GM06990 (cell line): ENCODE results near the gene PPP1R2B.
A peak's percentile ranks its signal among the peaks of the same experiment; 100 is the strongest.

Source experiments
- DNase-seq: peaks from one replicate; pipeline ENCODE4 v3.0.0-alpha.2; 2011; ENCODE audit not compliant: insufficient read length; ENCODE audit errors: extremely low read depth
- H3K27me3 ChIP-seq: replicated peaks from 2 replicates; pipeline ENCODE4 v1.6.0; 2011; ENCODE audit warnings: low read length; ENCODE audit not compliant: control insufficient read depth, insufficient read depth
- H3K36me3 ChIP-seq: 2 replicates; pipeline ENCODE4 v1.5.1; 2011; ENCODE audit warnings: low read length; ENCODE audit not compliant: control insufficient read depth, insufficient read depth
- H3K4me3 ChIP-seq: replicated peaks from 2 replicates; pipeline ENCODE4 v1.5.1; 2011; ENCODE audit warnings: low read depth, mild to moderate bottlenecking, control low read depth, low read length
- CTCF ChIP-seq: IDR thresholded peaks from 2 replicates; pipeline ENCODE4 v1.5.1; 2011; ENCODE audit warnings: low read length, control low read depth, mild to moderate bottlenecking, inconsistent platforms; ENCODE audit not compliant: insufficient read depth, poor library complexity, severe bottlenecking

Gene PPP1R2B

DNA sequence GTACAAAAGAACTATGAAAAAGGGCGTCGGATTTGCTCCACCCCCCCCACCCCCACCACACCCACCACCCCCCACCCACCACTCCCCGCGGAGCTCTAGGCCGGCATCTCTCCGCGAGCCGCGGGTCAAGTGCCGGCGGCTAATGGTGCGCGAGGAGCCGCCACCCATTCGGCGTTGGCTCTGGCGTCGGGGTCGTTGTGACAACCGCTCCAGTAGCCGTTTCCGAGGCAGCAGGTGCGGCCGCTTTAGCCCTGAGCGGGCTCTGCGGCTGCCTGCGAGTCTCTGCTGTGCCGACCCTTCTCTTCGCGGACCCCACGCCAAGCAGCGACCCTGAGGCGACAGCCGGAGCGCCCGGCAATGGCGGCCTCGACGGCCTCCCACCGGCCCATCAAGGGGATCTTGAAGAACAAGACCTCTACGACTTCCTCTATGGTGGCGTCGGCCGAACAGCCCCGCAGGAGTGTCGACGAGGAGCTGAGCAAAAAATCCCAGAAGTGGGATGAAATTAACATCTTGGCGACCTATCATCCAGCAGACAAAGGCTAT is at the start of gene PPP1R2B:
TSS of gene PPP1R2B (plus strand) at position 90 of the 546 bp plus-strand sequence. CDS start at position 358, 268 bp downstream.
- no peaks in the 10 kb centered on the region for H3K36me3 ChIP-seq
- H3K27me3 ChIP-seq = no peaks in the 10 kb centered on the region
- no peak within 1 kb of the TSS for H3K4me3 ChIP-seq
- DNase-seq = no peak
- TF ChIP-seq CTCF = no peak

DNA sequence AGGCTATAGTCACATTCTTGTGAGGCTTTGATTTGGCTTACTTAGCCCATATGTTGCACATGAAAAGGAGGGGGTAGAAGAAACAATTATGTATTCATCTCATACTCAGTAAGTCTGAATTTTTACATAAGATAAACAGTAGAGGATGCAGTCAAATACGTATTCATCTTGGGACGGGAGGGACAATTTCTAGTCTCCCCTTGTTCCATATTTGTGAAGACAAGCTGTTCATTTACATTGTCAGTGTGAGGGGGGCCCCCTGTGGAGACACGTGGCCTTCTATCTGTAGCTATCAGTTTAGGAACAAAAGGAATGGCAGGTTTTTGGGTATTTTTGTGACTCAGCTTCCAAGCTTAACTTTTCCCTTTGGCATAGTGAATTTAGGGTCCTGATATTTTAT is 49.2 kb upstream of the PPP1R2B start:
- DNase-seq = no peak
- no peaks in the 10 kb centered on the region for H3K27me3 ChIP-seq
- H3K4me3 ChIP-seq = no peak overlapping the region
- TF ChIP-seq CTCF = no peak
- no peaks in the 10 kb centered on the region for H3K36me3 ChIP-seq

- no peak for TF ChIP-seq CTCF
- no peak for DNase-seq
- Histone ChIP-seq H3K4me3 (no peak overlapping the region), H3K36me3 (no peaks in the 10 kb centered on the region), H3K27me3 (no peaks in the 10 kb centered on the region)
Measured at GRCh38 chr5:156802501-156802900, 47.6 kb upstream of the PPP1R2B start.

DNA sequence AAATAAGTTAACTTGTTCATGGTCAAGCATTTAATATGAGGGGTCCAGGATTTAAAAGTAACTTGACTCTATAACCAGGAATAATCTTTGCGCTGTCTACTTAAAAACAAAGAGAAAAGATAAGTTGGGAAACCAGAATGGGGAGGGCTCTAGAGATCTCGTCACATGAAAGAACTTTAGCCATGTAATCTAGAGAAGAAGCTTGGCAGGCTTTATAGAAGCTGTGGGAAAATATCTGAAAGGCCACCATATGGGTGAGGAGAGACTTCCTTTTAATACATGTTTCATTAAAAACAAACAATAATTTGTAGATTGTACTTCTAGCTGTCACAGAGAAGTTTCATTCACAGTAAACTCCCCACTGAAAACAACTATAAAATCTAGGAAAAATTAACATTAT is 46.7 kb upstream of the PPP1R2B start:
- H3K4me3 ChIP-seq = no peak overlapping the region
- H3K27me3 ChIP-seq = no peaks in the 10 kb centered on the region
- no peaks in the 10 kb centered on the region for H3K36me3 ChIP-seq
- DNase-seq = no peak
- TF ChIP-seq CTCF = no peak

DNA sequence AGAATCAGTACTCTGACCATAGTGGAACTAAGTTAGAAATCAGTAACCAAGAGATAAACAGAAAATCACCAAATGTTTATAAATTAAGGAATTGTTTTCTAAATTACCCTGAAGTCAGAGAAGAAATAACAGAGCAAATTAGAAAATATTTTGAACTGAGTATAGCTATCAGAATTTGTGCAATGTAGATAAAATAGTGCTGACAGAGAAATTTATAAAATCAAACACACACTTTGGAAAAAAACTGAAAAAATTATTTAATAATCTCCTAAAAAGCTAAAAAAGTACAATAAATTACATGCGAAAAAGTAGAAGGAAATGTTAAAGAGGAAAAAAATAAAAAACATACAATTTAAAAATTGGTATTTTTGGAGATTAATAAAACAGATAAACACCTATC is 37.1 kb upstream of the PPP1R2B start:
- TF ChIP-seq CTCF = no peak
- H3K27me3 ChIP-seq = no peaks in the 10 kb centered on the region
- no peak overlapping the region for H3K4me3 ChIP-seq
- H3K36me3 ChIP-seq = no peaks in the 10 kb centered on the region
- DNase-seq = no peak

DNA sequence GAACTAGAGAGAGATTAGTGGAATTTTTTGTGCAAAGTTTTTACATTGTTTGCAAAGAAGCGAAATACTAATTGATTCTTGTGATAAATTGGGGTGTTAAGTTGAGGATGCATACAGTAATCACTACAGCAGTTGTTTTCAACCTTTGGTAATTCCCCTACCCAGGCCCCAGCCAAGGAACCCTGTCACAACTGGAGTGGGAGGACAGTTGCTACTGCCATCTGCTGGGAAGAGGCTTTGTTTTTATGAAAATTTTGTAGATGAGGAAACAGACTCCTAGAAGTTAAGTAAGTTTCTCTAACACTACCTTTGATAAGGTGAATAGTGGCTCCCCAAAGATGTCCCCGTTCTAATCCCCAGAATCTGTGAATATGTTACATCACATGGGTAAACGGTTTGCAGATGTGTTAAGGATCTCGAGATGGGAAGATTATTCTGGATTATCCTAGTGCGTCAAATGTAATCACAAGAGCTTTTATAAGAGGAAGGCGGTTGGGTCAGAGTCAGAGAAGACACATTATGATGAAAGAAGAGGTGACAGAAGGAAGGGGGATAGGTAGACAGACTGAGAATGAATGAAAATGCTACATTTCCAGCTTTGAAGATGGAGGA is 34.0 kb upstream of the PPP1R2B start:
- DNase-seq = no peak
- no peaks in the 10 kb centered on the region for H3K36me3 ChIP-seq
- H3K4me3 ChIP-seq = no peak overlapping the region
- H3K27me3 ChIP-seq = no peaks in the 10 kb centered on the region
- peak; percentile 64 for TF ChIP-seq CTCF
